Suprapubic skin (tissue), 4 donors: ENCODE measurements around the gene CREB5. TPM values are rescaled to one million over a fixed set of nuclear protein-coding genes. Genes with fewer than 3 reads are reported as not detected.

Experiments
- DNase-seq, 2 donors: peaks; one replicate each; pipeline ENCODE4 v3.0.0-alpha.2; 2019; ENCODE audit warnings: low spot score in 2 of 2
- H3K27ac ChIP-seq: fragments of 200-600 bp; sonication (generic); one replicate; pipeline ENCODE4 v1.5.1; 2019
- H3K27me3 ChIP-seq: fragments of 200-600 bp; sonication (generic); one replicate; pipeline ENCODE4 v1.5.1; 2019
- H3K36me3 ChIP-seq: fragments of 200-600 bp; sonication (generic); one replicate; pipeline ENCODE4 v1.5.1; 2019
- H3K4me1 ChIP-seq: fragments of 200-600 bp; sonication (generic); one replicate; pipeline ENCODE4 v1.5.1; 2019
- H3K4me3 ChIP-seq: fragments of 200-600 bp; sonication (generic); one replicate; pipeline ENCODE4 v1.5.1; 2019; ENCODE audit warnings: mild to moderate bottlenecking
- H3K9me3 ChIP-seq: fragments of 200-600 bp; sonication (generic); one replicate; pipeline ENCODE4 v1.5.1; 2019
- EP300 ChIP-seq: sonication (generic); formaldehyde crosslinking; IDR thresholded peaks from one replicate; pipeline ENCODE4 v1.6.1; 2017; ENCODE audit warnings: antibody characterized with exemption
- POLR2A ChIP-seq, 2 donors: fragments of 450-650 bp; IDR thresholded peaks; one replicate each; pipeline ENCODE4 v1.6.1; 2017; ENCODE audit warnings: antibody characterized with exemption in 2 of 2, mild to moderate bottlenecking in 2 of 2, moderate library complexity in 2 of 2
- POLR2AphosphoS5 ChIP-seq, 3 donors: sonication (generic); formaldehyde crosslinking; IDR thresholded peaks; one replicate each; pipeline ENCODE4 v1.6.1; 2017; ENCODE audit warnings: antibody characterized with exemption in 3 of 3
- WGBS: methylation state at CpG from one replicate; pipeline ENCODE4 v1.1.5; 2018; 5-methylcytosine and 5-hydroxymethylcytosine counted together
- total RNA-seq, 4 donors: library from RNA; depleted of rRNA; stranded (reverse); fragments of >200 nt; gene quantifications; one replicate each; pipeline ENCODE4 v1.1.0, GENCODE V29; 2016
- TF ChIP-seq, protein P1 (sequence below), 2 donors: fragments of 200-600 bp in 1 of 2; fragments of 450-650 bp in 1 of 2; sonication (generic) in 1 of 2; IDR thresholded peaks; one replicate each; pipeline ENCODE4 v1.5.1; 2016 to 2019; ENCODE audit warnings: antibody characterized with exemption in 2 of 2, mild to moderate bottlenecking in 1 of 2, moderate library complexity in 1 of 2

CREB5 gene
- total RNA-seq, 4 donors from 2014 or later, result 6.2 to 12.1 (median 10.0) TPM

DNA sequence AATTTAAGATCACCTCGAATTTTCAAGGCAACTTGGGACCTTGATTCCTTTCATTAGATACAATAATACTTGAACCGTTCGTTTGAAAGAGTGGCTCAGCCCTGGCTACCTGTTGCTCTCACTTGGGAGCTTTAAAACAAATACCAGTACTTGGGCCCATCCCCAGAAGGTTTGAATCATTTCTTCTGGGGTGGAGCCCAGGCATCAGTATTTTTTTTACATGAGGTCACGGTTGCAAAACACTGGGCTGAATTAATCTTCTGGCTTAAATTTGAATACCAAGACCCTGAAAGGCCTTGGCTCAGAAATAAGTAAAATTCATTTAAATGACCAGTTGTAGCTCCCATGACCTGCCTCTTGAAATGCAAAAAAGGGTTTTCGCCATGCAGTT, 214.9 kb downstream of the CREB5 start:
- no peak for TF ChIP-seq POLR2A (IDR thresholded peaks at IDR 0.05)
- no peak for TF ChIP-seq EP300
- TF ChIP-seq, protein P1, sequence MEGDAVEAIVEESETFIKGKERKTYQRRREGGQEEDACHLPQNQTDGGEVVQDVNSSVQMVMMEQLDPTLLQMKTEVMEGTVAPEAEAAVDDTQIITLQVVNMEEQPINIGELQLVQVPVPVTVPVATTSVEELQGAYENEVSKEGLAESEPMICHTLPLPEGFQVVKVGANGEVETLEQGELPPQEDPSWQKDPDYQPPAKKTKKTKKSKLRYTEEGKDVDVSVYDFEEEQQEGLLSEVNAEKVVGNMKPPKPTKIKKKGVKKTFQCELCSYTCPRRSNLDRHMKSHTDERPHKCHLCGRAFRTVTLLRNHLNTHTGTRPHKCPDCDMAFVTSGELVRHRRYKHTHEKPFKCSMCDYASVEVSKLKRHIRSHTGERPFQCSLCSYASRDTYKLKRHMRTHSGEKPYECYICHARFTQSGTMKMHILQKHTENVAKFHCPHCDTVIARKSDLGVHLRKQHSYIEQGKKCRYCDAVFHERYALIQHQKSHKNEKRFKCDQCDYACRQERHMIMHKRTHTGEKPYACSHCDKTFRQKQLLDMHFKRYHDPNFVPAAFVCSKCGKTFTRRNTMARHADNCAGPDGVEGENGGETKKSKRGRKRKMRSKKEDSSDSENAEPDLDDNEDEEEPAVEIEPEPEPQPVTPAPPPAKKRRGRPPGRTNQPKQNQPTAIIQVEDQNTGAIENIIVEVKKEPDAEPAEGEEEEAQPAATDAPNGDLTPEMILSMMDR (IDR thresholded peaks at IDR 0.05), result no peak
- TF ChIP-seq POLR2AphosphoS5 (IDR thresholded peaks at IDR 0.05), result no peak

DNA sequence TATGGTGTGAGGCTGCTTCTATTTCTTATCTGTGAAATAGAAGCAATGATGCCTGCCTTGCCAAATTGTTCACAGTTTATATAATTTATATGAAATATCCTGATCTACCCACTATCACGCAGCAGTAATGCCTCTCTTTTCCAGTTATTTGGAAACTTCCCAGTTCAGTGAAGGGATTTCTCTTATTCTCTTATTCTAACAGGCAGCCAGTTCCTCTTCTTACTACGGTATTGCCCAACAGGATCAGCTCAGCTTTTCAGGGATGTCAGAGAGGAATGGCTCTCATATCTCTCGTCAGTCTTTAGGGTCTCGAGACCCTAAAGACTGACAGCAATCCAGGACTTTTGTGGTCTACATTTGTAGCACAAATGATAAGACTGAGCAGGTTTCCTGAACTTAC, 215.6 kb downstream of the CREB5 start:
- 72% methylated on average over 4 of the region's 4 CpGs for WGBS
- TF ChIP-seq, protein P1 (IDR thresholded peaks at IDR 0.05), result no peak
- TF ChIP-seq POLR2AphosphoS5 (IDR thresholded peaks at IDR 0.05) (no peak), POLR2A (IDR thresholded peaks at IDR 0.05) (no peak), EP300 (no peak)

More for the DNA sequence above, 214.9 kb downstream of the CREB5 start:
- Histone ChIP-seq H3K9me3 (no peaks in the 10 kb centered on the region), H3K27ac (no peak overlapping the region), H3K4me1 (peaks cover 13% of the 10 kb centered on the region), H3K27me3 (no peaks in the 10 kb centered on the region), H3K4me3 (no peak overlapping the region), H3K36me3 (no peaks in the 10 kb centered on the region)
- WGBS, result 82% methylated on average over 5 of the region's 5 CpGs
- no peak for DNase-seq

DNA sequence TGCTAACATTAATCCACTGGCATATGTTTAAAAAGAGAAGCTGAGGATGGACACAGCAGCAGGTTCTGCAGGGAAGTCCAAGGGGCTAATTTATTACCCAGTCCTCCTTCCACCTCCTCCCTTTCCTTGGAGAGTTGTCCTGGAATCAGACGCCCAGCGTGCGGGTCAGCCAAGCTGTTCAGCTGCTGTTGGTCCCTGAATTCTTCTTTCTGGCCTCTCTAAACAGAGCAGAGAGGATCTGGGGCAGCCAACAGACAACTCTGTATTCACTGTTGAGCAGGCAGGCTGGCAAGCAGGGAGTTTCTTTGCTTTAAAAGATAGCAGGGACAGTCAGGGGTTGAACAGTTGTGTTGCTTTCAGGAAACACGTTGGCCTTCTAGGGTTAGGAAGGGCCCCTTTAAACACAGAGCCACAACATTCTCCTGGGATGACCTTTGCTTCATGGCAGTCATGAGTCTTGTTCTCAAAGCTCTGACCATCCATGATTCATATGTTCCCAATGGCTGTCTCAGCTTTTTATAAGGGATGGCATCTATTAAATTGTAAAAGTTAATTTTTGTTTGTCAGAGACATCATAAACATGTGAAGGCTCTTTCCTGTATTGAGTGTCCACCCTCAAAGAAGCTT, 217.0 kb downstream of the CREB5 start:
- Histone ChIP-seq H3K27me3 (no peaks in the 10 kb centered on the region), H3K27ac (no peak overlapping the region), H3K4me3 (no peak overlapping the region), H3K9me3 (no peaks in the 10 kb centered on the region), H3K36me3 (no peaks in the 10 kb centered on the region), H3K4me1 (peaks cover 9% of the 10 kb centered on the region)
- WGBS, result 57% methylated on average over 4 of the region's 4 CpGs
- DNase-seq, result no peak
- TF ChIP-seq, protein P1 (IDR thresholded peaks at IDR 0.05), result no peak
- no peak for TF ChIP-seq POLR2AphosphoS5 (IDR thresholded peaks at IDR 0.05)

More for the DNA sequence above, 215.6 kb downstream of the CREB5 start:
- Histone ChIP-seq H3K27me3 (no peaks in the 10 kb centered on the region), H3K9me3 (no peaks in the 10 kb centered on the region), H3K36me3 (no peaks in the 10 kb centered on the region), H3K4me1 (peaks cover 11% of the 10 kb centered on the region), H3K4me3 (no peak overlapping the region), H3K27ac (no peak overlapping the region)
- DNase-seq, result no peak

DNA sequence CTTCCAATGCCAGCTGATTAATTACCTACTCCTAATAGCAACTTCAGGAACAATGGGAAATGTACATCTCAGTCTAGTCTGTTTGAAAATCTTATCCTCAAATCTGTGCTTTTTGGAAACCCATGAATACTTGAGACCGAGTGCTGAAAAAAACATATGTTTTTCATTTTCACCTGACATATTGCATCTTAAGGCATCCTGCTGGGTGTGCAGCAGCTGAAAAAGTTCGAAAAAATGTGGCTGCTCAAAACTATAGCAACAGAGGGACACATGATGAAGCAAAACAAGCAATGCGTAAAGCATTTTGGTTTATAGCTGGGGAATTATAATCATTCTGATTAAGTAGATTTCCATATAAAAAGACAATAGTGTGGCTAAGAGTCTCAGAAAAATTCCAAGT, 218.0 kb downstream of the CREB5 start:
- H3K36me3 ChIP-seq, result no peaks in the 10 kb centered on the region
- peaks cover 9% of the 10 kb centered on the region for H3K4me1 ChIP-seq
- no peaks in the 10 kb centered on the region for H3K27me3 ChIP-seq
- H3K27ac ChIP-seq, result no peak overlapping the region
- 80% methylated on average over 3 of the region's 3 CpGs for WGBS
- H3K4me3 ChIP-seq, result no peak overlapping the region
- TF ChIP-seq POLR2AphosphoS5 (IDR thresholded peaks at IDR 0.05) (no peak), POLR2A (IDR thresholded peaks at IDR 0.05) (no peak), EP300 (no peak)
- TF ChIP-seq, protein P1 (IDR thresholded peaks at IDR 0.05), result no peak
- no peaks in the 10 kb centered on the region for H3K9me3 ChIP-seq
- DNase-seq, result no peak

DNA sequence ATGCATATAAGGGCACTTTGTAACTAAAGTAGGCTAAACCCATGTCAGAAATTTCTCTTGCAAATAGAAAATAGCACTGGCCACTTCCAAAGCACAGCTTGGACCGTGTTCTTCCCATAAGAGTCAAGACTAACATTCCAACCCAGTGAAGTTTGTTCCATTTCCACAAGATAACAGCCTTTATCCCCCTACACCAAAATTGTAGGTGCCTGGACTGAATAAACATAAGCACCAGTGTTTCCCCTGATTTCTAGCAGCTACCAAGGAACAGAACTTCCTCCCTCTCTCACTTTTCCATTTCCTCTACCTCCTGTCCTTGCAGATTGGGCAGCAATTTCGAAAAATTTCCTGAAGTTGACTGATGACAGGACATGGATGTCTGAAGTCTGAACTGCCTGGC, 219.7 kb downstream of the CREB5 start:
- no peaks in the 10 kb centered on the region for H3K36me3 ChIP-seq
- no peaks in the 10 kb centered on the region for H3K27me3 ChIP-seq
- DNase-seq, result no peak
- H3K4me3 ChIP-seq, result no peak overlapping the region
- TF ChIP-seq EP300 (no peak), POLR2A (IDR thresholded peaks at IDR 0.05) (no peak), POLR2AphosphoS5 (IDR thresholded peaks at IDR 0.05) (no peak)
- TF ChIP-seq, protein P1 (IDR thresholded peaks at IDR 0.05), result no peak
- peaks cover 3% of the 10 kb centered on the region for H3K4me1 ChIP-seq
- no peaks in the 10 kb centered on the region for H3K9me3 ChIP-seq
- no peak overlapping the region for H3K27ac ChIP-seq
- WGBS, result 68% methylated on average over 2 of the region's 2 CpGs
